Tibial nerve (tissue), 4 donors: ENCODE results near the gene ANKRD36.
"Not testable (repeated sequence)": the region's sequence is repeated elsewhere in the genome, so short reads cannot be mapped to it uniquely, and the experiment has no call there.

ENCODE experiments used
- CTCF ChIP-seq, 5 experiments: fragments of 200-600 bp in 3 of 5; fragments of 450-650 bp in 2 of 5; sonication (generic) in 3 of 5; IDR thresholded peaks; one replicate each; pipeline ENCODE4 v1.5.1; 2016 to 2019; ENCODE audit warnings: antibody characterized with exemption in 5 of 5, mild to moderate bottlenecking in 3 of 5, moderate library complexity in 2 of 5
- EP300 ChIP-seq, 2 donors: sonication (generic); formaldehyde crosslinking; IDR thresholded peaks; one replicate each; pipeline ENCODE4 v1.6.1; 2017; ENCODE audit warnings: antibody characterized with exemption in 2 of 2, mild to moderate bottlenecking in 1 of 2
- POLR2A ChIP-seq, 2 donors: fragments of 450-650 bp; IDR thresholded peaks; one replicate each; pipeline ENCODE4 v1.6.1; 2017; ENCODE audit warnings: antibody characterized with exemption in 2 of 2, mild to moderate bottlenecking in 2 of 2, moderate library complexity in 2 of 2

GRCh38 chr2:97080855-97081254 lies 32.1 kb upstream of the ANKRD36 start:
- not testable (repeated sequence) for TF ChIP-seq CTCF, POLR2A, EP300 (IDR thresholded peaks at IDR 0.05)
